Renal pelvis (tissue), 4 donors: ENCODE data around the gene ATP1A1. TPM values are rescaled to one million over a fixed set of nuclear protein-coding genes. Genes with fewer than 3 reads are reported as not detected.

Experiments
- DNase-seq: peaks from one replicate; pipeline ENCODE4 v3.0.0-alpha.2; 2013
- polyA plus RNA-seq, 3 donors: library from polyadenylated mRNA; unstranded; fragments of 120-200 nt; gene quantifications; one replicate each; pipeline ENCODE4 v1.2.1, GENCODE V29; 2013; ENCODE audit not compliant: insufficient read length in 3 of 3

Gene ATP1A1
- polyA plus RNA-seq, 3 donors, result 758 to 858 (median 851) TPM

DNA sequence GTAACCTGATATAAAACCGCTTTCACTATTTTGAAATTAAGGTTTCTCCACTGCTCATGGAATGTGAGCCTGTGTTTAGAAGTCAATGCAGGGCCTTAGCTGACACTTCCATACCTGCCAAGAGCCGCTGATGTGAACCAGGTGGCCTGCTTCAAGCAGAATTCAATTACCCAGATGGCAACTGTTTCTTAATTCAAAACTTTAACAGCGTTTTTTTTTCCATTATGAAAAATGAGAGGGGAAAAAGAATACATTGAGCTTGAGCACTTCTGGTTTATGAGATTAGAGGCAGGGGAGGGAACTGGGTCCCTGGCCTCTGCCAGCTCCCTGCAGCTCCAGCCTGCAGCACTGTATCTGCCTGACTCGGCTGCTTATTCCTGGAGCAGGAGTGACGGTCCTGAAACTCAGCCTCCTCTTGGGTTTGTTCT, 7.7 kb upstream of the ATP1A1 start:
- no peak for DNase-seq

GRCh38 chr1:116365857-116366256, 7.2 kb upstream of the ATP1A1 start:
- no peak for DNase-seq

DNA sequence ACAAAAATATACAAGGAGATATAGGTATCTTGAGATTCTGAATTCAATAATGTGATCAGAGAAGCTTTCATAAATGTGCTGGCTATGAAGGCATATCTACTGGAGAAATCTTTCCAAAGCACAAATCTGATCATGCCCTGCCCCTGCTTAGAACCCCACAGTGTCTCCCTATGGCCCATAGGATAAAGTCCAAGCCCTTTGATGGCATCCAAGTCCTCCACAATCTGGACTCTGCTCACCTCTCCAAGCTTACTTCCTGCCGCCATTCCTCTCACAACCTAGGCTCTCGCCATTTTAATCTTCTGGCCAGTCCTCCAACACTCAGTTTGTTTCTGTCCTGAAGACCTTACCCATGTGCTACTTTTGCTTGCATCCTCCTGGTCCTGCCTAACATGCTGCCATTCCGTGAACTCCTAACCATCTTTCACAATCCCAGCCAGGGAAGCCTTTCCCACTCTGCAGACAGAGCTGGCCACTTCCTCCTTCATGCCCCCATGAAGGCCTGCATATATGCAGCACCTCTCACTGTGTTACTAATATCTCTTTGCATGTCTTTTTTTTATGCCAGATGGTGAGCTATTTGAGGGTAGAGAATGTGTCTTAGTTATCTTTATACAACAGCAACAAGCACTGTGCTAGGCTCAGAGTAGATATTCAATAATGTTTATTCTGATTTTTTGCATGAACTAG, 5.6 kb upstream of the ATP1A1 start:
- DNase-seq, result no peak

GRCh38 chr1:116368241-116368640, 4.8 kb upstream of the ATP1A1 start:
- DNase-seq, result no peak

DNA sequence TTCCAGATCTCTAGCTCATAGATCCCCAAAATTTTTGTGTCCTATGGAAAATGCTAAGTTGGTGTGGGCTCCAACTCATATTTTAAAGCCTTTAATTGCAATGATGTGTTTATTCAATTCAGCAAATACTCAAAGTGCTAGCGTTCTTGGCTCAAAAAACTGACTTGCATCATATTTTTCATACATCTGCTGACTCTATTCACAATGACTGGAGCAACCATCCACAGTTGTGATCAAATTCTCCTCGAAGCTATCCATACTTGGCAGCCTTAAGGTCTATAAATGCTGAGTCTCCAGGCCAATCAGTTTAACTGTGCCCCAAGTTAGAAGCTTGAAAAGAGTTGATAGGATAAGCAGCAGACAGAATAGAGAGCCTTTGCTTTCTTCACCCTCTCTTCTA, 2.9 kb upstream of the ATP1A1 start:
- no peak for DNase-seq

DNA sequence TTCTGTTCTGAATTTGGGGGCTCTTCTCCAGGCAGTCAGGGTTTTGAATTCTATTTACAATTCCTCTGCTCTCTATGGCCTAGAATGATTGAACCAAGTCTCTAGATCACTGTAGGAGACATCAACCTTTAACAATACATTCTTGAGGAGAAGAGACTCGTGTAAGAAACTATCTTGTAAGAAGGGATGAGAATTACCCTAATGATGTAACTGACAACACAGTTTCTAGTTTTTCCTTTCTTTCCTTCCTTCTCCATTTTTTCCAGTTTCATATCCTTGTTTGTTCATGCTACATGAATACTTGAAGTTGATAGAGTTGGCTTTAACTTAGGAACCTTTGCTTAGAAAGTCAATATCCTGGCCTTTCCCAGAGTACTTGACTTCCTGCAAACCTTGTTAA, 1.3 kb upstream of the ATP1A1 start:
- DNase-seq, result no peak

DNA sequence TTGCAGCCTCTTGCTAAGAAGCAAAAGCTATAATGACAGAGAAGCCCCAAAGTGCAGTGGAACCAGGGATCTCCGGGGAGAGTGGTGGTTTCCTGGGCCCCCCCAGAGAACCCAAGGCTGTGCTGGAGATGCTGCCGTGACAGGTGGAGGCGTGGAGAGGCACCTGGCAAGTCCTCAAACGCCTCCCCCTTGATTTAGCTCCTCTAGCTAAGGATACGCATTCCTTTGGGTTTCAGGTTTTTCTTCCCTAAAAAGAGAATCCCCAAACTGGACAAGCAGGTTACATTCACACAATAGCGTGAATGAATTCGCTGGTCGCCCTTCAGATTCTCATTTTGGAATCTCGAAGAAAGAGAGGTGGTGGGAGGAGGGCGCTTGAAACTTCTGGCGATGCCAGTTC, 853 bp upstream of the ATP1A1 start:
- no peak for DNase-seq

- no peak for DNase-seq
Observed at GRCh38 chr1:116373431-116374352, 648 bp downstream of the ATP1A1 start.

- DNase-seq, result no peak
Observed at GRCh38 chr1:116374353-116375147, 1.5 kb downstream of the ATP1A1 start.

GRCh38 chr1:116375148-116375886, 2.3 kb downstream of the ATP1A1 start:
- DNase-seq, result no peak

DNA sequence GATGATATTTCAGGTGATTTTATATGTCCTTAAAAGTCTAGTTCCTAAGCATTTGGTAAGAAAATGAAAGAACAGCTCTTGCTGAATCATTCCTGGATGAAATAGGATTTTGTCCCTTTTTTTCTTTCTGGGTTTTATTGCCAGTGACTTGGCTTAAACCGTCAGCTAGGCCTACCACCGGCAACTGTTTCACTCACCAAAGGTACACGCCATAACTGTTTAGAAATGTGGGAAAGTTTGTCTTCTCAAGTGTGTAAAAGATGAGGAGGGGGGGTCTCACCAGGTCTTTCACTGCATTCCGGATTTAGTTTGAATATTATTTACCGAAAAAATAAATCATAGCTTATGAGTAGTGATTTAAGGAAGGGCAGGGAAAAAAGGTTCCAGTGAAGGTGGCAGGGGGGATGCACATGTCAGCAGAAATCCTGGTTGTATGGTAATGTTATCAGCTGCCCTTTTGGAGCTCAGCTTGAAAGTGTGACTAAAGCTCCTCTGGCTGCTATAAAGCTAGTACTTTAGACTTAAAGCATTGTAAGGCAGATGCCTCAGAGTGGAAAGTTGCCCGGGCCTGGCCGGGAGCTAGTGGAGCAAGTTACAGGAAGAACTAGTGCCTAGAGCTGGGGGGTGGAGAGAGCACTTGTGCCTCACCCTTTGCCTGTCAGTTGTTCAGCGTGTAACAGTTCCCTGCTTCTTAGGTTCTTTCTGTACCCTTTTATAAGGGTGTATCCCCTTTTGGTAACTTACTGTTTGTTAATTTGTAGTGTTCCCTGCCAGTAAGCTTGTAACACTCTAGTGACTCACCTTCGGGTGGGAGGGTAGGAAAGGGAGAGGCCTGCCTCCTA, 3.1 kb downstream of the ATP1A1 start:
- DNase-seq, result no peak

GRCh38 chr1:116376729-116377086, 3.7 kb downstream of the ATP1A1 start:
- no peak for DNase-seq

DNA sequence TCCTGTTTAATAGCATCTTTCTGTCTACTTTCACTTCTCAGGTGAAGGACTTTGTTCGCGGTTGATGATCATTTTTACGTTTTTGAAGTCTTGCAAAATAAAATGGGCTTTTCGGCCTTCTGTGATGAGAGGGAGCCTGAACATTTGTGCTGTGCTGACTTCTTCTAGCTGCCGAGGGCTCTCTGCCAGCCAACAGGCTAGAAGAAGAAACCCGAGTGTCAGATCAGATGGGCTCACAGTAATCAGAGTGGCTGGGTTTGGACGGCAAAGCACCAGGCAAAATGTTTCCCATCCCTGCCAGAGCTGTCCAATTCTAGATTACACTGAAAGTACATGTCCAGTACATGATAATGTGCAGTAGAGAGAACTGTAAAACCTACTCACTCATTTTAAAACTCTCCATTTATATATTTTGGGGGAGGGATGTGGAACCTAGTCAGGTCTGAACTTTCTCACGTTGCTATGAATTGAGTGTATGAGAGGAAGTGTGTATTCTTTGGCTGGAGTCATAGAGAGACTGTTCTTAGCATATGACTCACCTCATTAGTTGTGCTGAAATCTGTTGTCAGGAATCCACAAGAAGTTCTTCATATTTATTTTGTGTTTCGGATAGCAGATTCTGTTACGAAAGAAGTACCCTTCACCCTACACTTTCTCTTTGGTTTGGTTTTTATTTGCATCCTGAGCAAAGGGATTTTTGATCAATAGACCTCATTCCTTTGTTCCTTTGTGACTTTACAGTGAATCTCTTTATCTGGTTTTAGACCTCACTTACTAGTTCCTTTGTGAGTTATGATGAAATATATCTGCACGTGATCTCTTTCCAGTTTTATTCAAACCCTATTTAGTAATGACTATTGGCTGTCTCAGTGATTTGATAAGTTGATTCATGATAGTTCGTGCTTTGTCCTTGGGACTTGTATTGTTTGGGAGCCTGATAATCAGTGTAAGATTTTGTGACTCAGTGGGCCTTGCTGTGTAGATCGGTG, 4.8 kb downstream of the ATP1A1 start:
- no peak for DNase-seq

DNA sequence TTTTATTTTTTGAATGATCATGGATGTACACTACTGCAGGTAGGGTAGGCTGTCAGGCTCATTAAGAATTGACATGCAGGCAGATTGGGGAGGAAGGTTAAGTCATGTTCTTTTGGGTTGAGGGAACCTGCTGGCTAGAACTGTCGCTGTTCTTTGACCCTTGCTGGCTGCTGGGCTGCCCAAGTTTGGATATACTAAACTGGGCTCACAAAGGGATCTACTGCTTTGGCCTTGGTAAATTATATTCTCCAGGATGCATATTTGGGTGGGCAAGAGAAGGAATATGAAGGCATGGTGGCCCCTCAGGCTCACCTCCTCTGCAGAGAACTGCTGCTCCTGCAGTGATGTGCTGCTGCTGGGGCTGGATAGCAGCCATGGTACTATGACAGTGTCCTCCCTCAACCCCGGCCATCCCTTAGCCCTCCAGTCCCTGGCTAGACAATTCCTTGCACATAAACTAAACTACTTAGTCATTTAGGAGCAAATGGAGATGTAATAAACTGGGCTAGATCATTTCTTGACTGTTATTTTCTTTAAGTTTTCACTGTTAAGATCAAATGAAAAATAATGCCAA, 6.1 kb downstream of the ATP1A1 start:
- no peak for DNase-seq

GRCh38 chr1:116379674-116380498, 6.8 kb downstream of the ATP1A1 start:
- DNase-seq, result no peak

DNA sequence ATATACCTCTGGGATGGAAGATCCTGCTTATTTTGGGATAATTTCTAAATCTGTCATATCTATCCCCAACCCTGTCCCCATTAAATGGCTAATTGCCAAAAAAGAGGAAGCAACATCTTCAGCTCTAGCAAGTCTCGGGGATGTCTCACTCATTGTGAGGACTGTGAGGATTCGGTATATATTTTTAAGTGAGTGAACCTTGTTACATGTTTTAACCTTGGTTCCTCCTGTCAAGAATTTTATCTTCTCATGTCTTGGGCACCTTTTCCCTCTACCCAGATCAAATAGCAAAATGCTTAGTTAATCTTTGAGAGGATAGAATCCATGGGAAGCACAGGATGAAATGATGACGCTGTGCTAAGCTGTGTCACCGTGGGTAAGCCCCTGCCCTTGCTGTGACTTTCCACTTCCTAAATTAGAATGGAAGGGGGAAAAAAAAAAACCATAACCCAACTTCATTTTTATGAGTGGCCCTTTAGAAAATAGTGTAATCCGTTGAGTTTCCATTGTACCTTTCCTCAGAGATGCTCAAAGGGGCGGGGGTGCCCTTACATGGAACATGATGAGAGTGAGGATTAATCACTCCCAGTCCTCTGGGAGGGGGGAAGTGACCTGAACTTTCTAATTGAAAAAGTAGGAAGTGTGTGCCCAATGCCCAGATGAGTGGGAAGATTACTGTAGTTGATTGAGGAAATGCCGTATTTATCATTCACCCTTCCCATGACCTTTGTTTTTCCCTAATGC, 7.6 kb downstream of the ATP1A1 start:
- DNase-seq, result no peak

GRCh38 chr1:116382321-116382720, 9.3 kb downstream of the ATP1A1 start:
- DNase-seq, result no peak
